ENCODE measurements around the gene PUSL1. TPM values are rescaled to one million over a fixed set of nuclear protein-coding genes. Genes with fewer than 3 reads are reported as not detected.
A peak's percentile ranks its signal among the peaks of the same experiment; 100 is the strongest.

The PUSL1 gene
- total RNA-seq, 2 experiments from 2014 or later = 31.3 to 57.1 TPM

- H3K9me3 ChIP-seq (ENCODE audit: low read length) = no peaks in the 10 kb centered on the region
- no peak overlapping the region for H3K4me2 ChIP-seq (ENCODE audit: low read length)
- DNase-seq (ENCODE audit: low spot score) = no peak
- H4K20me1 ChIP-seq (ENCODE audit: insufficient read depth, low read length) = no peaks in the 10 kb centered on the region
- no peak overlapping the region for H2AFZ ChIP-seq (ENCODE audit: low read length)
- ChIA-PET POLR2A (no interaction called here), CTCF (ENCODE audit: unreplicated experiment) (no interaction called here)
- H3K79me2 ChIP-seq (ENCODE audit: insufficient read depth, low read depth, low read length) = no peaks in the 10 kb centered on the region
- no peaks in the 10 kb centered on the region for H3K36me3 ChIP-seq (ENCODE audit: insufficient read depth, low read length)
- H3K4me1 ChIP-seq (ENCODE audit: insufficient read depth, low read length, poor library complexity, severe bottlenecking) = no peaks in the 10 kb centered on the region
- no peaks in the 10 kb centered on the region for H3K9me2 ChIP-seq (ENCODE audit: insufficient read depth, low read length)
- intact Hi-C loops (cut with micrococcal nuclease; ENCODE audit: unreplicated experiment) = no loop called here
- TF ChIP-seq, protein P1, sequence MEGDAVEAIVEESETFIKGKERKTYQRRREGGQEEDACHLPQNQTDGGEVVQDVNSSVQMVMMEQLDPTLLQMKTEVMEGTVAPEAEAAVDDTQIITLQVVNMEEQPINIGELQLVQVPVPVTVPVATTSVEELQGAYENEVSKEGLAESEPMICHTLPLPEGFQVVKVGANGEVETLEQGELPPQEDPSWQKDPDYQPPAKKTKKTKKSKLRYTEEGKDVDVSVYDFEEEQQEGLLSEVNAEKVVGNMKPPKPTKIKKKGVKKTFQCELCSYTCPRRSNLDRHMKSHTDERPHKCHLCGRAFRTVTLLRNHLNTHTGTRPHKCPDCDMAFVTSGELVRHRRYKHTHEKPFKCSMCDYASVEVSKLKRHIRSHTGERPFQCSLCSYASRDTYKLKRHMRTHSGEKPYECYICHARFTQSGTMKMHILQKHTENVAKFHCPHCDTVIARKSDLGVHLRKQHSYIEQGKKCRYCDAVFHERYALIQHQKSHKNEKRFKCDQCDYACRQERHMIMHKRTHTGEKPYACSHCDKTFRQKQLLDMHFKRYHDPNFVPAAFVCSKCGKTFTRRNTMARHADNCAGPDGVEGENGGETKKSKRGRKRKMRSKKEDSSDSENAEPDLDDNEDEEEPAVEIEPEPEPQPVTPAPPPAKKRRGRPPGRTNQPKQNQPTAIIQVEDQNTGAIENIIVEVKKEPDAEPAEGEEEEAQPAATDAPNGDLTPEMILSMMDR (conservative IDR thresholded peaks at IDR 0.05; ENCODE audit: low read length) = no peak
- TF ChIP-seq EZH2phosphoT487 (IDR thresholded peaks at IDR 0.05; ENCODE audit: borderline replicate concordance, low read depth, low read length) = no peak
- no peak overlapping the region for H3K4me3 ChIP-seq (ENCODE audit: low read depth, low read length, poor library complexity, severe bottlenecking)
- no peak overlapping the region for H3K27ac ChIP-seq (ENCODE audit: low read depth, low read length, poor library complexity, severe bottlenecking)
- BruUV-seq (replicated peaks) = no TSS peak
These were observed 20.9 kb upstream of the PUSL1 start for GRCh38 chr1:1287288-1288110.

DNA sequence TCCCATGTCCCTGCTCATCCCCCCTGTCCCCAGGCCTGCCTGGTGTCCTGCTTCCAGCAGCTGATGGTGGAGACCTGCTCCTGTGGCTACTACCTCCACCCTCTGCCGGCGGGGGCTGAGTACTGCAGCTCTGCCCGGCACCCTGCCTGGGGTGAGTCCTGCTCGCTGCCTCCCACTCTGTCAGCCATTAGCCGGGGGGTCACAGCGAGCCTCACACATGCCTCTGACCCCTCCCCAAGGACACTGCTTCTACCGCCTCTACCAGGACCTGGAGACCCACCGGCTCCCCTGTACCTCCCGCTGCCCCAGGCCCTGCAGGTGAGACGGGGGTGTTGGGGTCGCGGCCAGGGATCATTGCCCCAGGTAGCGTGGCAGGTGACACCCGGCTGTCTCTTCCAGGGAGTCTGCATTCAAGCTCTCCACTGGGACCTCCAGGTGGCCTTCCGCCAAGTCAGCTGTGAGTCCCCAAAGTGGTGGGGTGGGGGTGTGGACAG lies 18.1 kb upstream of the PUSL1 start:
- H3K9me3 ChIP-seq (ENCODE audit: low read length) = no peaks in the 10 kb centered on the region
- ChIA-PET POLR2A (no interaction called here), CTCF (ENCODE audit: unreplicated experiment) (no interaction called here)
- H3K27ac ChIP-seq (ENCODE audit: low read depth, low read length, poor library complexity, severe bottlenecking) = no peak overlapping the region
- no peaks in the 10 kb centered on the region for H4K20me1 ChIP-seq (ENCODE audit: insufficient read depth, low read length)
- H3K4me2 ChIP-seq (ENCODE audit: low read length) = no peak overlapping the region
- H3K4me3 ChIP-seq (ENCODE audit: low read depth, low read length, poor library complexity, severe bottlenecking) = no peak overlapping the region
- H3K79me2 ChIP-seq (ENCODE audit: insufficient read depth, low read depth, low read length) = no peaks in the 10 kb centered on the region
- no peaks in the 10 kb centered on the region for H3K4me1 ChIP-seq (ENCODE audit: insufficient read depth, low read length, poor library complexity, severe bottlenecking)
- H3K9me2 ChIP-seq (ENCODE audit: insufficient read depth, low read length) = no peaks in the 10 kb centered on the region
- intact Hi-C loops (cut with micrococcal nuclease; ENCODE audit: unreplicated experiment) = loop anchor here (2.0 kb wide), 1 partner anchor 257 kb away; no protein-coding TSS in a partner anchor
- no peak overlapping the region for H2AFZ ChIP-seq (ENCODE audit: low read length)
- BruUV-seq (replicated peaks) = no TSS peak
- no peaks in the 10 kb centered on the region for H3K36me3 ChIP-seq (ENCODE audit: insufficient read depth, low read length)
- DNase-seq (ENCODE audit: low spot score) = peak; percentile 44
- no peak for TF ChIP-seq EZH2phosphoT487 (IDR thresholded peaks at IDR 0.05; ENCODE audit: borderline replicate concordance, low read depth, low read length)
- TF ChIP-seq, protein P1 (conservative IDR thresholded peaks at IDR 0.05; ENCODE audit: low read length) = peak; percentile 43; the same call in 1 of the 2 replicates

DNA sequence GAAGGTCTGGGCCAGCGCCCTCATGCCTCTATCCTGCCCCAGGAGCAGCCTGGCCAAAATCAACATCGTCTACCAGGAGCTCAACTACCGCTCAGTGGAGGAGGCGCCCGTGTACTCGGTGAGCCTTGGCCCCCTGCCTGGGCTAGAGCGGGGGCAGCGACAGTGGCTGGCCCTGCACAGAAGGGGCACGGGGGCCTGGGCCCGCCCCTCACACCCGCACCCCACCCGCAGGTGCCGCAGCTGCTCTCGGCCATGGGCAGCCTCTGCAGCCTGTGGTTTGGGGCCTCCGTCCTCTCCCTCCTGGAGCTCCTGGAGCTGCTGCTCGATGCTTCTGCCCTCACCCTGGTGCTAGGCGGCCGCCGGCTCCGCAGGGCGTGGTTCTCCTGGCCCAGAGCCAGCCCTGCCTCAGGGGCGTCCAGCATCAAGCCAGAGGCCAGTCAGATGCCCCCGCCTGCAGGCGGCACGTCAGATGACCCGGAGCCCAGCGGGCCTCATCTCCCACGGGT lies 17.3 kb upstream of the PUSL1 start:
- BruUV-seq (replicated peaks) = no TSS peak
- no peak for DNase-seq (ENCODE audit: low spot score)

More for the DNA sequence above, 17.3 kb upstream of the PUSL1 start:
- H3K4me3 ChIP-seq (ENCODE audit: low read depth, low read length, poor library complexity, severe bottlenecking) = no peak overlapping the region
- TF ChIP-seq EZH2phosphoT487 (IDR thresholded peaks at IDR 0.05; ENCODE audit: borderline replicate concordance, low read depth, low read length) = no peak
- TF ChIP-seq, protein P1 (conservative IDR thresholded peaks at IDR 0.05; ENCODE audit: low read length) = no peak
- ChIA-PET POLR2A (no interaction called here), CTCF (ENCODE audit: unreplicated experiment) (interaction anchor here (0.5 to 1.1 kb wide), 3 partner anchors 9 to 615 kb away, joined by 3 to 5 read pairs (median 3); no protein-coding TSS in a partner anchor)
- H3K4me2 ChIP-seq (ENCODE audit: low read length) = no peak overlapping the region
- no peaks in the 10 kb centered on the region for H3K9me3 ChIP-seq (ENCODE audit: low read length)
- H3K4me1 ChIP-seq (ENCODE audit: insufficient read depth, low read length, poor library complexity, severe bottlenecking) = no peaks in the 10 kb centered on the region
- H3K9me2 ChIP-seq (ENCODE audit: insufficient read depth, low read length) = no peaks in the 10 kb centered on the region
- H3K36me3 ChIP-seq (ENCODE audit: insufficient read depth, low read length) = no peaks in the 10 kb centered on the region
- no peak overlapping the region for H3K27ac ChIP-seq (ENCODE audit: low read depth, low read length, poor library complexity, severe bottlenecking)
- no peaks in the 10 kb centered on the region for H3K79me2 ChIP-seq (ENCODE audit: insufficient read depth, low read depth, low read length)
- no peaks in the 10 kb centered on the region for H4K20me1 ChIP-seq (ENCODE audit: insufficient read depth, low read length)
- intact Hi-C loops (cut with micrococcal nuclease; ENCODE audit: unreplicated experiment) = loop anchor here (2.0 kb wide), 1 partner anchor 258 kb away; no protein-coding TSS in a partner anchor
- H2AFZ ChIP-seq (ENCODE audit: low read length) = no peak overlapping the region
